HepG2 (cell line): ENCODE data around the gene WDHD1. TPM values are rescaled to one million over a fixed set of nuclear protein-coding genes. Genes with fewer than 3 reads are reported as not detected.

Source experiments
- ATAD3A ChIP-seq: sonication (generic); formaldehyde crosslinking; IDR thresholded peaks from 2 replicates; pipeline ENCODE4 v1.4.0; 2020; ENCODE audit warnings: missing genetic modification reagents
- ATF5 ChIP-seq: sonication (generic); formaldehyde crosslinking; IDR thresholded peaks from 2 replicates; pipeline ENCODE4 v1.4.0; 2020; ENCODE audit warnings: mild to moderate bottlenecking, low read depth, missing genetic modification reagents
- DRAP1 ChIP-seq: IDR thresholded peaks from 2 replicates; pipeline ENCODE4 v1.6.1; 2016; ENCODE audit warnings: missing genetic modification reagents, missing compliant biosample characterization
- FOXM1 ChIP-seq: sonication (generic); formaldehyde crosslinking; IDR thresholded peaks from 2 replicates; pipeline ENCODE4 v1.5.0; 2020; ENCODE audit warnings: missing genetic modification reagents
- MEIS2 ChIP-seq: sonication (generic); formaldehyde crosslinking; IDR thresholded peaks from 2 replicates; pipeline ENCODE4 v1.9.0; 2021; ENCODE audit warnings: mild to moderate bottlenecking, missing genetic modification reagents
- MTF2 ChIP-seq: sonication (generic); formaldehyde crosslinking; IDR thresholded peaks from 2 replicates; pipeline ENCODE4 v1.5.0; 2020; ENCODE audit warnings: missing genetic modification reagents, borderline replicate concordance
- NR3C1 ChIP-seq: sonication (generic); formaldehyde crosslinking; IDR thresholded peaks from 2 replicates; pipeline ENCODE4 v1.4.0; 2020; ENCODE audit warnings: missing genetic modification reagents
- PRMT3 ChIP-seq: sonication (generic); formaldehyde crosslinking; IDR thresholded peaks from 2 replicates; pipeline ENCODE4 v1.8.1; 2022; ENCODE audit warnings: low read depth, mild to moderate bottlenecking, moderate library complexity, missing genetic modification reagents, borderline replicate concordance
- SMC3 ChIP-seq: IDR thresholded peaks from 2 replicates; pipeline ENCODE4 v1.6.1; 2011; ENCODE audit warnings: low read length, improper control_type of control experiment
- STAT6 ChIP-seq: sonication (generic); formaldehyde crosslinking; IDR thresholded peaks from 2 replicates; pipeline ENCODE4 v1.4.0; 2020; ENCODE audit warnings: missing genetic modification reagents, mild to moderate bottlenecking, borderline replicate concordance
- YEATS2 ChIP-seq: sonication (generic); formaldehyde crosslinking; IDR thresholded peaks from 2 replicates; pipeline ENCODE4 v1.4.0; 2020; ENCODE audit warnings: missing genetic modification reagents, borderline replicate concordance
- ZFYVE20 ChIP-seq: sonication (generic); formaldehyde crosslinking; IDR thresholded peaks from 2 replicates; pipeline ENCODE4 v1.8.0; 2023; ENCODE audit warnings: low read depth, mild to moderate bottlenecking, moderate library complexity, missing genetic modification reagents, borderline replicate concordance
- ZNF124 ChIP-seq: sonication (generic); formaldehyde crosslinking; IDR thresholded peaks from 2 replicates; pipeline ENCODE4 v1.4.0; 2020; ENCODE audit warnings: missing genetic modification reagents
- ZNF136 ChIP-seq: sonication (generic); formaldehyde crosslinking; IDR thresholded peaks from 2 replicates; pipeline ENCODE4 v1.8.1; 2022; ENCODE audit warnings: low read depth, mild to moderate bottlenecking, moderate library complexity, missing genetic modification reagents
- ZNF274 ChIP-seq: sonication (generic); formaldehyde crosslinking; IDR thresholded peaks from 2 replicates; pipeline ENCODE4 v1.5.1; 2020; ENCODE audit warnings: mild to moderate bottlenecking, missing genetic modification reagents
- ZNF431 ChIP-seq: sonication (generic); formaldehyde crosslinking; IDR thresholded peaks from 2 replicates; pipeline ENCODE4 v1.9.0; 2022; ENCODE audit warnings: missing genetic modification reagents, low read depth, mild to moderate bottlenecking, borderline replicate concordance
- ZNF512B ChIP-seq: sonication (generic); formaldehyde crosslinking; IDR thresholded peaks from 2 replicates; pipeline ENCODE4 v1.5.1; 2020; ENCODE audit warnings: missing genetic modification reagents, mild to moderate bottlenecking, borderline replicate concordance
- ZNF547 ChIP-seq: sonication (generic); formaldehyde crosslinking; IDR thresholded peaks from 2 replicates; pipeline ENCODE4 v1.5.1; 2020; ENCODE audit warnings: mild to moderate bottlenecking, missing genetic modification reagents
- ZNF556 ChIP-seq: sonication (generic); formaldehyde crosslinking; IDR thresholded peaks from 2 replicates; pipeline ENCODE4 v1.4.0; 2020; ENCODE audit warnings: mild to moderate bottlenecking, missing genetic modification reagents, borderline replicate concordance
- ZNF580 ChIP-seq: IDR thresholded peaks from 2 replicates; pipeline ENCODE4 v1.6.1; 2016; ENCODE audit warnings: low read depth, borderline replicate concordance
- polyA plus RNA-seq, 8 experiments: library from polyadenylated mRNA; depleted of rRNA in 3 of 8; stranded (reverse) in 7 of 8; unstranded in 1 of 8; fragments of >200 nt; fragmentation: Illumina TruSeq in 4 of 8; extraction: Trizol in 4 of 8; gene quantifications; 2 replicates each; pipeline versions ENCODE4 v1.2.1 to v1.2.3, GENCODE V29; 2011 to 2016; ENCODE audit warnings: low read depth in 4 of 8, missing spikeins in 1 of 8, mixed read lengths in 1 of 8; ENCODE audit not compliant: insufficient read depth in 1 of 8
- total RNA-seq, 5 experiments: library from RNA; depleted of rRNA; stranded (reverse); fragments of >200 nt; fragmentation: Illumina TruSeq; extraction: Trizol; gene quantifications; 2 replicates each; pipeline ENCODE4 v1.2.3, GENCODE V29; 2016; ENCODE audit warnings: low read depth in 1 of 5

Gene WDHD1
- total and polyA plus RNA-seq, 2 of the 13 experiments (the other 11 are each of a cell fraction or from before 2014, with no cell fraction given) = 5.5 to 27.5 TPM

- TF ChIP-seq DRAP1 (CRISPR knock-in tag) (peak; percentile 92), ZNF431 (CRISPR knock-in tag) (0 out of 2 replicates have a peak, but pooled peaks have one; percentile 50), ATAD3A (CRISPR knock-in tag) (no peak), FOXM1 (CRISPR knock-in tag) (0 out of 2 replicates have a peak, but pooled peaks have one; percentile 44), NR3C1 (CRISPR knock-in tag) (no peak), ATF5 (CRISPR knock-in tag) (peak; percentile 65; the same call in 1 of the 2 replicates), SMC3 (no peak; the same call in 1 of the 2 replicates), ZNF556 (CRISPR knock-in tag) (no peak), ZNF512B (CRISPR knock-in tag) (no peak), ZNF547 (no peak; the same call in 1 of the 2 replicates), MTF2 (no peak; the same call in 1 of the 2 replicates), ZNF580 (CRISPR knock-in tag) (no peak), YEATS2 (CRISPR knock-in tag) (no peak), STAT6 (CRISPR knock-in tag) (peak; percentile 40; the same call in 1 of the 2 replicates), ZNF124 (CRISPR knock-in tag) (no peak), PRMT3 (CRISPR knock-in tag) (no peak), ZNF274 (CRISPR knock-in tag) (peak; percentile 68; the same call in 1 of the 2 replicates), ZFYVE20 (CRISPR knock-in tag) (no peak), MEIS2 (CRISPR knock-in tag) (no peak), ZNF136 (CRISPR knock-in tag) (no peak)
Measured at GRCh38 chr14:54902521-54903420, 124.1 kb downstream of the WDHD1 start, which contains the start of gene GCH1 (continued).
